22Rv1 (cell line): Measurements from ENCODE around the gene TSPAN14.

Experiments used
- ZFX ChIP-seq: fragments of 450-650 bp; IDR thresholded peaks from 2 replicates; pipeline ENCODE4 v1.6.1; 2017; ENCODE audit warnings: antibody characterized with exemption, borderline replicate concordance
- TF ChIP-seq, protein P1 (sequence below): fragments of 450-650 bp; IDR thresholded peaks from 2 replicates; pipeline ENCODE4 v1.5.1; 2017; ENCODE audit warnings: mild to moderate bottlenecking

GRCh38 chr10:80518143-80518806, 64.2 kb downstream of the TSPAN14 start:
- TF ChIP-seq, protein P1, sequence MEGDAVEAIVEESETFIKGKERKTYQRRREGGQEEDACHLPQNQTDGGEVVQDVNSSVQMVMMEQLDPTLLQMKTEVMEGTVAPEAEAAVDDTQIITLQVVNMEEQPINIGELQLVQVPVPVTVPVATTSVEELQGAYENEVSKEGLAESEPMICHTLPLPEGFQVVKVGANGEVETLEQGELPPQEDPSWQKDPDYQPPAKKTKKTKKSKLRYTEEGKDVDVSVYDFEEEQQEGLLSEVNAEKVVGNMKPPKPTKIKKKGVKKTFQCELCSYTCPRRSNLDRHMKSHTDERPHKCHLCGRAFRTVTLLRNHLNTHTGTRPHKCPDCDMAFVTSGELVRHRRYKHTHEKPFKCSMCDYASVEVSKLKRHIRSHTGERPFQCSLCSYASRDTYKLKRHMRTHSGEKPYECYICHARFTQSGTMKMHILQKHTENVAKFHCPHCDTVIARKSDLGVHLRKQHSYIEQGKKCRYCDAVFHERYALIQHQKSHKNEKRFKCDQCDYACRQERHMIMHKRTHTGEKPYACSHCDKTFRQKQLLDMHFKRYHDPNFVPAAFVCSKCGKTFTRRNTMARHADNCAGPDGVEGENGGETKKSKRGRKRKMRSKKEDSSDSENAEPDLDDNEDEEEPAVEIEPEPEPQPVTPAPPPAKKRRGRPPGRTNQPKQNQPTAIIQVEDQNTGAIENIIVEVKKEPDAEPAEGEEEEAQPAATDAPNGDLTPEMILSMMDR = no peak
- TF ChIP-seq ZFX = no peak
